Mucosa of stomach (tissue), 1 donor: Measurements from ENCODE around the gene SYNGR4.
"Not testable (repeated sequence)": the region's sequence is repeated elsewhere in the genome, so short reads cannot be mapped to it uniquely, and the experiment has no call there.

ENCODE experiments used
- H3K27me3 ChIP-seq: one replicate; pipeline ENCODE4 v1.7.0; 2013; ENCODE audit warnings: mild to moderate bottlenecking, low read length; ENCODE audit not compliant: control insufficient read depth, insufficient read depth
- H3K36me3 ChIP-seq: one replicate; pipeline ENCODE4 v1.7.0; 2013; ENCODE audit warnings: low read length; ENCODE audit not compliant: control insufficient read depth, insufficient read depth
- H3K4me1 ChIP-seq: one replicate; pipeline ENCODE4 v1.7.0; 2013; ENCODE audit warnings: mild to moderate bottlenecking, low read length; ENCODE audit not compliant: control insufficient read depth, insufficient read depth
- H3K4me3 ChIP-seq: one replicate; pipeline ENCODE4 v1.7.0; 2013; ENCODE audit warnings: low read length
- H3K9ac ChIP-seq: one replicate; pipeline ENCODE4 v1.7.0; 2013; ENCODE audit warnings: mild to moderate bottlenecking, low read length, moderate library complexity
- H3K9me3 ChIP-seq: one replicate; pipeline ENCODE4 v1.7.0; 2013; ENCODE audit warnings: mild to moderate bottlenecking, low read length, moderate library complexity; ENCODE audit not compliant: control insufficient read depth
- donor health status: Pancreatic carcinoma.

SYNGR4 gene

DNA sequence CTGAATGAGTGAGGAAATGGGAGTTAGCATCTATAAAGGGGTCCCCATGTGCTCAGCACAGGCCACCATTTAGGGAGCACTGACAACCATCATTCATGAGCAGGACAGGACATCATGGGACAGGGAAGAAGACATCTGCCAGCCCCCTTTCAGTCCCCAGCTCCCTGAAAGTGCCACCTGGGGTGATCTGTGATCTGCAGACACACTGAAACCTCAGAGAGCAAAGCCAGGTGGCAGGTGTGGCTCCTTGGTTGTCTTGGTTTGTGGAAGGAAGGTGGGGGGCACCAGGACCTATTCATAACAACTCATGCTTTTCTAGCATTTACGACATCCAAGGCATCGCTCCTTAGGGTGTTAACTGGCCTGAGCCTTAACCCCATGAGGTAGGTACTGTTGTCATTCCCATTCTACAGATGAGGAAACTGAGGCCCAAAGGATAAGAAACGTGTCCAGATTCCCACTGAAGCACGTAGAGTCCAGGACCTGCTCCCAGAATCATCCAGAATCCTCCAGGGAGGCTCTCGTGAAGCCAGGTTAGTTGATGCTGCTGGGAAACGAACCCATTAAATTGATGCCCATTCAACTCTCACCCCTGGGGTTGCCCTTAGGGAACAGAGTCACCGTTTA is 21.4 kb downstream of the SYNGR4 start:
- Histone ChIP-seq H3K4me1 (no peaks in the 10 kb centered on the region), H3K36me3 (peaks cover 8% of the 10 kb centered on the region), H3K9ac (no peak overlapping the region), H3K9me3 (no peaks in the 10 kb centered on the region), H3K4me3 (no peak overlapping the region), H3K27me3 (no peaks in the 10 kb centered on the region)

DNA sequence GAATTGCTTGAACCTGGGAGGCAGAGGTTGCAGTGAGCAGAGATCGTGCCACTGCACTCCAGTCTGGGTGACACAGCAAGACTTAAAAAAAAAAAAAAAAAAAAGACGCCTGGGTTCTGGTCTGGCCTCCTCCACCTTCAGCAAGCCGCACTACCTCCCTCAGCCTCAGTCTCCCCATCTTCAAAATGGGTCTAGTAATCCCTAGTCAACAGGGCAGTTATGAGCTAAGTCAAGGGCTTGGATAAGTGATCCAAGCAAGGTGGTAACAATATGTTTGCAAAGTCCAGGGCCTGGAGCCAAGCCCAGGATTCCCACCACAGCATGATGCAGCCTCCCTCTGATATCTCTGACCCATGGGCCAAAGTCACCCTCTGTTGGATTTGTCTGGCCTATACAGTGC is 22.8 kb downstream of the SYNGR4 start:
- H3K4me1 ChIP-seq, result no peaks in the 10 kb centered on the region
- no peak overlapping the region for H3K4me3 ChIP-seq
- peaks cover 5% of the 10 kb centered on the region for H3K27me3 ChIP-seq
- no peak overlapping the region for H3K9ac ChIP-seq
- no peaks in the 10 kb centered on the region for H3K9me3 ChIP-seq
- H3K36me3 ChIP-seq, result peaks cover 8% of the 10 kb centered on the region

DNA sequence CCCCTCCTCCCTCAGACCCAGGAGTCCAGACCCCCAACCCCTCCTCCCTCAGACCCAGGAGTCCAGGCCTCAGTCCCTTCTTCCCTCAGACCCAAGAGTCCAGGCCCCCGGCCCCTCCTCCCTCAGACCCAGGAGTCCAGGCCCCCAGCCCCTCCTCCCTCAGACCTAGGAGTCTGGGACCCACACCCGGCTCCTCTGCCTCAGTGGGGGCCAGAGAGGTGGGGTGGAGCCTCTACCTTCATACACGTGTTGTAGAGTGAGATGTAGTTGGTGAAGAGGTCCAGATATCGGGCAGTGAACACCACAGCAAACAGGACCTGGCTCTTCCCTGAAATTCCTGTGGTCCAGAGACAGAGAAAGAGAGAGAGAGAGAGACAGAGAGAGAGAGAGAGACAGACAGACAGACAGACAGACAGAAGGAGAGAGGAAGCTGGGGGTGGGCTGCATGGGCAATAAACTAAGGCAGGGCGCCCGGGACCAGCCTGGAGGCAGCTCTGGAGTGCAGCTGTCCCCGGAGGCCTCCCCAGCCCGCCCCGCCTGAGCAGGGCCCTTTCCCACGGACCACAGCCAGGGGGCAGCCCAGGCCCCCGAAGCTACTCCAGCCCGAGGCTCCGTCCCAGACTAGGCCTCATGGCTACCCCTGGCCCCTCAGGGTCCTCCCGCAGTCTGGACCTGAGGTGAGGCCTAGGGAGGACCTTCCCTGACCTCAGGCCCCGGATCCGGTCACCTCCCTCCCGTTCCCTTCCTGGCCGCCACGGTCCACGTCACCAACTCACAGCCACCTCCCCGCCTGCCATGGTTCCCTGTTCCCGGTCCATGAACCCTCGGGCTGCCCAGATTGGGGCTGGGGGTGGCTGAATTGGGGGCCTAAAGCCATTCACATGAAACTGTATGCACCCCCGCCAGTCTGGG is 26.3 kb downstream of the SYNGR4 start:
- peaks cover 7% of the 10 kb centered on the region for H3K4me1 ChIP-seq
- peak overlapping the region; percentile 100 for H3K9ac ChIP-seq
- peaks cover 38% of the 10 kb centered on the region for H3K27me3 ChIP-seq
- peak overlapping the region; percentile 100 for H3K4me3 ChIP-seq
- no peaks in the 10 kb centered on the region for H3K9me3 ChIP-seq
- peaks cover 3% of the 10 kb centered on the region for H3K36me3 ChIP-seq

DNA sequence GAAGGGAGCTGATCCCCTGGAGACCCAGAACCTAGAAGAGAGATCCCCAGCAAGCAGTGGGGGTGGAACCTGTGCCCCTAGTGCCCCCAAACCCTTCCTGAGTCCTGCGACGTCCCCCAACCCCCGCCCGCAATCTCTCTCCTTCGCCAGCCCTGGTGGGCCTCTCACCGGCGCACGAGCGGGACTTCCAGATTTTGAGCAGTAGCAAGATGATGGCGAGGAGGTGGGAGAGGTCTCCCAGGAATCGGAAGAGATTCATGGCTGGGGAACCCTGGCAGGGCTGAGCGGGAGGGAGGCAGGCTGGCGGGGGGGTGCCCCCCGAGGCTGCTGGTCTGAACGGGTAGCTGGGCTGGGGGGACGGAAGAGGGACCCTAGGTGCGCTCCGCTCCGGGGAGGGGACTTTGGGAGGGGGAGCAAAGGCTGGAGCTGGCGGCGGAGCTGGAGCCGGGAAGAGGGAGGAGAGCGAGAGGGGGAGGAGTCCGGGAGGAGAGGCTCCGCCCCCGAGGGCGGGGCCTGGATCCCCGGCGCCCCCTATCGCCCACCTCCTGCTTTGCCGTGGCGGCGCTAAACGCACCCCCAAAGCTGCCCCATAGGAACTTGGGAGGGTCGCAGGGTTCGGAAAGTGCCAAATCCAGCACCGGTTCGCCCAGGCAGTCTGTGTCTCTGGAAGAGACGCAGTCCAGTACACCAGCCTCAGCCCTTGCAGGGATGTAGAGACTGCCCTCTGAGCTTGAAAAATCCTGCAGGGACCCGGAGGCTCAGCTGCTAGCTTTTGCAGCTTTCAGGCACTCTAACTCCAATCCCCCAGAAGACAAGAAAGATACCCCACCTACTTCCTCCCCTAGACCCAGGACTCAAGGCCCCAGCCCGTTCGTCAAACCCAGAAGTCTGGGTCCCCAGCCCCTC is 27.2 kb downstream of the SYNGR4 start, which contains the start of gene KDELR1:
Gene KDELR1 (minus strand): TSS at position 452 of the 906 bp plus-strand sequence. CDS start 193 bp downstream, at position 259.
- peaks cover 7% of the 10 kb centered on the region for H3K4me1 ChIP-seq
- no peaks in the 10 kb centered on the region for H3K36me3 ChIP-seq
- H3K4me3 ChIP-seq, result peak within 1 kb of the TSS; percentile 100
- peak within 1 kb of the TSS; percentile 100 for H3K9ac ChIP-seq
- peaks cover 47% of the 10 kb centered on the region for H3K27me3 ChIP-seq
- H3K9me3 ChIP-seq, result no peaks in the 10 kb centered on the region

DNA sequence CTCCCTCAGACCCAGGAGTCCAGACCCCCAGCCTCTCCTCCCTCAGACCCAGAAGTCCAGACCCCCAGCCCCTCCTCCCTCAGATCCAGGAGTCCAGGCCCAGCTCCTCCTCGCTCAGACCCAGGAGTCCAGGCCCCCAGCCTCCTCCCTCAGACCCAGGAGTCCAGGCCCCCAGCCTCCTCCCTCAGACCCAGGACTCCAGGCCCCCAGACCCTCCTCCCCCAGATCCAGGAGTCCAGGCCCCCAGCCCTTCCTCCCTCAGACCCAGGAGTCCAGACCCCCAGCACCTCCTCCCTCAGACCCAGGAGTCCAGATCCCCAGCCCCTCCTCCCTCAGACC is 27.8 kb downstream of the SYNGR4 start:
- H3K9me3 ChIP-seq, H3K4me3 ChIP-seq, H3K4me1 ChIP-seq, H3K9ac ChIP-seq, H3K36me3 ChIP-seq: not testable (repeated sequence)
- peaks cover 53% of the 10 kb centered on the region for H3K27me3 ChIP-seq

DNA sequence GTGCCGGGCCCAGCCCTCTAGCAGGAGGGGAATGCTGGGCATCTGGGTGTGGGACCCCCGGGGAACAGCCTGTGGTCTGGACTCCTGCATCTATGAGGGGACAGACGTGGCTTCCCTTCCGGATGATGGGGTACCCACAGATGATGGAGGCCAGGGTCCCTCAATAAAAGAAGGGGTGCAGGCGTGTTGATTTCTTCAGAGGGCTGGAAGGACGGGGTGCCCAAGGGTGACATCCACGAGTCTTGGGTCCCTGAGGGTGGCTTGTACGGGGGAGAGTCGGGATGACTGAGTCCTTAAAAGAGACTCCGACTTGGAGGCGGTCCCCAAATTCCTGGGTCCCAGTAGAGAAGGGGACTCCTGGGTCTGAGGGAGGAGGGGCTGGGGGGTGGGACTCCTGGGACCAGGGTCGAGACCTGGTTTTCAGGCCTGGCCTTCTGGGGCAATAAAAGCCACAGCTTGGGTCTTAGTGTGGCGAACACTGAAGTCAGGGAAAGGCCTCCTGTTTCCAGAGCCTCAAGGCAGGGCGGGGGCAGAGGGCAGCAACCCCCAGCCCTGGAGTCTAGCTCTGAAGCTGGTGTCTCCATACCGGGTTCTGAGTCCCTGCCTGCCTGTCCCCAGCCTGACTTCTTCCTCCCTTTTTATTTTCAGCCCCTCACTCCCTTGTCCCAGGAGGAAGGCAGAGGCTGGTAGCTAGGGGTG is 28.8 kb downstream of the SYNGR4 start:
- peaks cover 64% of the 10 kb centered on the region for H3K27me3 ChIP-seq
- no peak overlapping the region for H3K9ac ChIP-seq

DNA sequence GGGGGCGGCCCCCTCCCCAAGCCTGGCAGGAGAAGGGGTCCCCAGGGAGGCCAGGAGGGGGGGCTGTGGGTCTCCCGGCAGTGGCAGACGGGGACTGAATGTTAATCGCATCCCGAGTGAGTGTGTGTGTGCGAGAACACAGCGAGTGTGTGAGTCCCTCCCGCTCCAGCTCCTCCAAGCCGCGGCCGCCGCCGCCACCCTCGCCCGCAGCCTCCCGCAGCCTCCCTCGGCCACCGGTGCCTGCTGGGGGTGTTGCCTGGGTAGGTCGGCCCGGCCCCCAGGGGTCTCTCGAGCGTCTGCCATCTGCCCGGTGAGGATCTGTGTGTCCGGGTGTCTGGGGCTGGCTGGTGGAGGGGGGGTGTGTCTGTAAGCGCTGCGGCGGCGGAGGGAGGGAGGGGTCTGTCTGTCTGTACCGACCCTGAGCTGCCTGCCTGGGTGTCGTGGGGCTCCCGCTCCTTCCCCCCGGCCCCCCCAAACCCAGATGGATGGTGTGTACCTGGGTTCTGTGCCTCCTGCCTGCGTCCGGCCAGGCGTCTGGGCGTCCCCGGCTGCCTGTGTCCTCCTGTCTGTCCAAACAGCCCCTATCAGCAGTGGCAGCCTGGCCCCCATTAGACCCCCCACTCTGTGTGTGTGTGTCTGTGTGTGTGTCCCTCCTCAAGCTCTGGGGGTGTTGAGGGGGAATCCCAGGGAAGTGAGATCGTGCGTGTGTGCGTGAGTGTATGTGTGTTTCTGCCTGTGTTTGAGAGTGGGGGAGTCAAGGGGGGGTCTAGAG is 29.6 kb downstream of the SYNGR4 start, which contains the start of gene GRIN2D:
Gene GRIN2D (plus strand): TSS at position 110 of the 772 bp plus-strand sequence. CDS start 4,725 bp downstream, outside the sequence.
- H3K4me3 ChIP-seq, result no peak within 1 kb of the TSS
- no peaks in the 10 kb centered on the region for H3K36me3 ChIP-seq
- H3K27me3 ChIP-seq, result peaks cover 66% of the 10 kb centered on the region
- H3K9me3 ChIP-seq, result no peaks in the 10 kb centered on the region
- H3K9ac ChIP-seq, result no peak within 1 kb of the TSS
- peaks cover 12% of the 10 kb centered on the region for H3K4me1 ChIP-seq

More for the DNA sequence above, 28.8 kb downstream of the SYNGR4 start:
- Histone ChIP-seq H3K4me1 (peaks cover 11% of the 10 kb centered on the region), H3K36me3 (no peaks in the 10 kb centered on the region), H3K4me3 (no peak overlapping the region), H3K9me3 (no peaks in the 10 kb centered on the region)

DNA sequence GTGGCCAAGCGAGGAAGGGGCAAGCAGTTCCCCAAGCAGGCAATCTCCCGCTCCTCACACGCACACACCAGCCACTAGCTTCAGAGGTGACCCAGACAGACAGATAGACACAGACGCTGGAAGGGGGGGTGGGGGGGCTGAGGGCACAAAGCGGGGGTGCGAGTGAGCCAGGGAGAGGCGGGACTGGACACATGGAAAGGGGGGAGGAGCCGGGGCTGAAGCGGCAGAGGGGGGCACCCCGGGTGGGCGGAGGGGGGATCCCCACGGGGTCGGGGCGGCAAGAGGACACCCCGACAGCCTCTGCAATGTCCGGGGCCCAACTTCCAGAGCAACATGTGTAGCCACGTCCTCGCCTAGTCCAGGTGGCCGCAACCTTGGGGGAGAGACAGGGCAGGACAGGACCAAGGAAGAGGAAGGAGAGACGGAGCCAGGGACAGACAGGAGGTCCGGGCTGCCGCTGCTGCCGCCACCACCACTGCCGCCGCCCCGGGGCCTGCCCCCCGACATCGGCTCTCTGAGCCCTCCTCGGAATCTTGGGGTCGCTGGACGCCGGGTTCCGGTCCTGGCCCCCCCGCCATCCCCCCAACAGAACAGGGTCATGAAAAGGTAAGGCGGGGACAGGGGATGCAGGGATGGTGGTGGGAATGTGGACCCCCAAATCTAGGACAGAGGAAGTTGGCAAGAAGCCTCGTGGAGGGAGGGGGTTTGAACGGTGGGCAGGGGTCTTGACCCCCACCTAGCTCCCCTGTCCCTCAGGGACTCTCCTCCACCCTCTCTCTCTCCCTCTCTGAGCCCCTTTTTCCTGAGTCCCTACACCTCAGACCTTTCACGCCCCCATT is 30.4 kb downstream of the SYNGR4 start:
- Histone ChIP-seq H3K27me3 (peaks cover 66% of the 10 kb centered on the region), H3K4me1 (peaks cover 19% of the 10 kb centered on the region), H3K9ac (no peak overlapping the region), H3K4me3 (no peak overlapping the region), H3K36me3 (no peaks in the 10 kb centered on the region), H3K9me3 (no peaks in the 10 kb centered on the region)

DNA sequence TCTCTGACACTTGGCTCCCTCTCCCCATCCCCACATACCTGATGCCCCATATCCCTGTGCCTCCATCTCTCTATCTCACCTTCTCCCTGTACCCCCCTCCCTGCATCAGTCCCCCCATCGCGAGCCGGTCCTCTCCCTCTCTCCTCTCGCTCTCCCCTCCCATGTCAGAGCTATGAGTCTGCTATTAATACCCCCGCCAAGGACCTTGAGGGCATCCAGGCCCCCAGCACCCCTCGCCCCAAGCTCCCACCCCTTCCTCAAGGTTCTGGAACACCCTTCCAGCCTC is 30.9 kb downstream of the SYNGR4 start:
- Histone ChIP-seq H3K9me3 (no peaks in the 10 kb centered on the region), H3K4me1 (peaks cover 24% of the 10 kb centered on the region), H3K9ac (no peak overlapping the region), H3K36me3 (no peaks in the 10 kb centered on the region), H3K4me3 (no peak overlapping the region), H3K27me3 (peaks cover 66% of the 10 kb centered on the region)

DNA sequence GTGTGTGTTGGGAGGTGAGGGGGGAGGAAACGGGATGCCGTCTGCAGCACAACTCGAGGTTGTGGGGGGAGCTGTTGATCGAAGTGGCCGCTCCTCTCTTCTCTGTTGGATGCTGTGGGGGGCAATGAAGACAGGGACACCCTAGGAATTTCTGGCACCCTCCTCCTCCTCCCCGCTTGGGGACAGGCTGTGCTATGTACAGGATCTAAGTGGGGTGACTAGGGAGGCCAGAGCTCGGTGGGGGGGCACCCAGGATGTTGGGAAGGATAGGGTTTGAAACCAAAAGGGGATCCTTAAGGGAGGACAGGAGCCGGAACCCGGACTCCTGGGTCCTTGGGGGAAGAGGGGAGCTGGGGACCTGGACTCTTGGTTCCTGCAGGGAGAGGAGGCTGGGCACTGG is 31.3 kb downstream of the SYNGR4 start:
- Histone ChIP-seq H3K9ac (no peak overlapping the region), H3K36me3 (no peaks in the 10 kb centered on the region), H3K4me1 (peaks cover 24% of the 10 kb centered on the region), H3K9me3 (no peaks in the 10 kb centered on the region), H3K27me3 (peaks cover 66% of the 10 kb centered on the region), H3K4me3 (no peak overlapping the region)
